IMR-90 (cell line): Measurements from ENCODE around the gene SCNN1B. TPM values are rescaled to one million over a fixed set of nuclear protein-coding genes. Genes with fewer than 3 reads are reported as not detected.

Experiments used
- ATAC-seq: fragments of 200-7000 bp; cut with Tn5 transposase; 2 replicates; pipeline ENCODE4 v1.9.1; 2020; ENCODE audit warnings: low read depth, mild to moderate bottlenecking, moderate library complexity
- BruUV-seq: library from RNA; stranded (reverse); fragments of 400-500 nt; replicated peaks from 2 replicates; lab custom pipeline; 2021; lab: Mats Ljungman, UMichigan
- CTCF ChIA-PET: fragments of 300-600 bp; formaldehyde crosslinking; extraction: SDS; loops from one replicate; lab custom pipeline; 2021; ENCODE audit warnings: antibody characterized with exemption; lab: Yijun Ruan, JAX
- POLR2A ChIA-PET: fragments of 300-600 bp; sonication (Branson Sonifier 250); formaldehyde crosslinking; loops from one replicate; lab custom pipeline; 2022; ENCODE audit warnings: antibody characterized with exemption; ENCODE audit not compliant: unreplicated experiment; lab: Charles Lee
- DNase-seq: peaks from one replicate; pipeline ENCODE4 v3.0.0; 2013
- H2AFZ ChIP-seq: replicated peaks from 2 replicates; pipeline ENCODE3; 2013; ENCODE audit warnings: low read length, mild to moderate bottlenecking; ENCODE audit not compliant: poor library complexity
- H2AK5ac ChIP-seq: 2 replicates; pipeline ENCODE4 v1.6.1; 2013; ENCODE audit warnings: low read depth, low read length, inconsistent platforms
- H2AK9ac ChIP-seq: replicated peaks from 2 replicates; pipeline ENCODE3; 2013; ENCODE audit warnings: mild to moderate bottlenecking, low read depth, low read length, moderate library complexity; ENCODE audit not compliant: poor library complexity
- H2BK120ac ChIP-seq: 2 replicates; pipeline ENCODE4 v1.6.1; 2013; ENCODE audit warnings: low read depth, low read length, inconsistent platforms
- H2BK15ac ChIP-seq: 3 replicates; pipeline ENCODE4 v1.6.1; 2013; ENCODE audit warnings: low read depth, low read length, inconsistent platforms
- H2BK20ac ChIP-seq: 2 replicates; pipeline ENCODE4 v1.6.1; 2013; ENCODE audit warnings: low read depth, mild to moderate bottlenecking, inconsistent platforms, low read length, moderate library complexity
- H2BK5ac ChIP-seq: 2 replicates; pipeline ENCODE4 v1.6.1; 2013; ENCODE audit warnings: mild to moderate bottlenecking, low read depth, low read length, inconsistent platforms; ENCODE audit not compliant: poor library complexity, severe bottlenecking
- H3K14ac ChIP-seq: replicated peaks from 2 replicates; pipeline ENCODE4 v1.6.1; 2013; ENCODE audit warnings: low read depth, low read length, inconsistent platforms
- H3K18ac ChIP-seq: 2 replicates; pipeline ENCODE4 v1.6.1; 2013; ENCODE audit warnings: low read depth, low read length, control low read depth
- H3K23ac ChIP-seq: 2 replicates; pipeline ENCODE4 v1.6.1; 2013; ENCODE audit warnings: low read depth, low read length, inconsistent platforms
- H3K27ac ChIP-seq: 2 replicates; pipeline ENCODE4 v1.5.1; 2013; ENCODE audit warnings: mild to moderate bottlenecking, control low read depth, low read length; ENCODE audit not compliant: insufficient read depth
- H3K27me3 ChIP-seq: 2 replicates; pipeline ENCODE4 v1.6.1; 2013; ENCODE audit warnings: low read length; ENCODE audit not compliant: control insufficient read depth, insufficient read depth
- H3K36me3 ChIP-seq: 2 replicates; pipeline ENCODE4 v1.6.1; 2013; ENCODE audit warnings: low read length, mixed read lengths; ENCODE audit not compliant: control insufficient read depth, insufficient read depth
- H3K4ac ChIP-seq: 2 replicates; pipeline ENCODE4 v1.6.1; 2013; ENCODE audit warnings: low read depth, low read length, inconsistent platforms
- H3K4me1 ChIP-seq: 2 replicates; pipeline ENCODE4 v1.6.1; 2013; ENCODE audit warnings: low read length, mixed read lengths; ENCODE audit not compliant: control insufficient read depth, insufficient read depth
- H3K4me2 ChIP-seq: 2 replicates; pipeline ENCODE4 v1.6.1; 2013; ENCODE audit warnings: low read depth, mild to moderate bottlenecking, control low read depth, low read length, moderate library complexity
- H3K4me3 ChIP-seq: 2 replicates; pipeline ENCODE4 v1.5.1; 2013; ENCODE audit warnings: low read depth, mild to moderate bottlenecking, control low read depth, low read length, moderate library complexity; ENCODE audit not compliant: insufficient read depth
- H3K56ac ChIP-seq: 2 replicates; pipeline ENCODE4 v1.6.1; 2013; ENCODE audit warnings: low read length, inconsistent platforms; ENCODE audit not compliant: insufficient read depth; ENCODE audit errors: extremely low read depth
- H3K79me1 ChIP-seq, 2 experiments: 2 replicates each; pipeline ENCODE4 v1.6.1; 2013; ENCODE audit warnings: low read length in 2 of 2, inconsistent platforms in 1 of 2, low read depth in 1 of 2
- H3K9ac ChIP-seq: 2 replicates; pipeline ENCODE4 v1.6.1; 2013; ENCODE audit warnings: low read depth, low read length, control low read depth
- H3K9me1 ChIP-seq: 2 replicates; pipeline ENCODE4 v1.6.1; 2013; ENCODE audit warnings: low read length, inconsistent platforms; ENCODE audit not compliant: insufficient read depth
- H3K9me3 ChIP-seq: 2 replicates; pipeline ENCODE4 v1.6.1; 2013; ENCODE audit warnings: low read length; ENCODE audit not compliant: control insufficient read depth, insufficient read depth
- H4K20me1 ChIP-seq: 2 replicates; pipeline ENCODE4 v1.6.1; 2013; ENCODE audit warnings: low read length, inconsistent platforms; ENCODE audit not compliant: insufficient read depth
- H4K5ac ChIP-seq: 2 replicates; pipeline ENCODE4 v1.6.1; 2013; ENCODE audit warnings: mild to moderate bottlenecking, low read depth, low read length, control low read depth
- H4K8ac ChIP-seq, 2 experiments: 2 replicates each; pipeline ENCODE4 v1.6.1; 2013; ENCODE audit warnings: low read depth in 2 of 2, low read length in 2 of 2, control low read depth in 1 of 2, inconsistent platforms in 1 of 2
- H4K91ac ChIP-seq: 2 replicates; pipeline ENCODE4 v1.6.1; 2013; ENCODE audit warnings: low read depth, low read length, inconsistent platforms; ENCODE audit not compliant: insufficient read depth
- BHLHE40 ChIP-seq: fragments of 150-350 bp; IDR thresholded peaks from 2 replicates; pipeline ENCODE4 v1.6.1; 2016; ENCODE audit warnings: mild to moderate bottlenecking, low read depth, low read length
- RFX5 ChIP-seq: IDR thresholded peaks from 2 replicates; pipeline ENCODE4 v1.8.0; 2012; ENCODE audit warnings: low read depth, mild to moderate bottlenecking, low read length, moderate library complexity
- whole genome bisulfite sequencing, 2 experiments: methylation state at CpG; one replicate each; pipeline versions ENCODE4 v1.1.5 to v1.1.7; 2013; ENCODE audit warnings: missing lambda C conversion rate in 2 of 2; ENCODE audit not compliant: insufficient read length in 1 of 2; ENCODE audit errors: extremely low coverage in 2 of 2; 5-methylcytosine and 5-hydroxymethylcytosine counted together
- dilution Hi-C: fragments of 300-500 bp; cut with HindIII; formaldehyde crosslinking; loops from one replicate; pipeline ENCODE4 v1.14.3; 2018; ENCODE audit warnings: low sequenced_read_pairs; ENCODE audit not compliant: unreplicated experiment
- in situ Hi-C: fragments of 300-500 bp; cut with MboI; formaldehyde crosslinking; loops from 3 replicates; pipeline ENCODE4 v1.14.3; 2019; ENCODE audit warnings: low sequenced_read_pairs, inconsistent platforms, mixed read lengths
- intact Hi-C: fragments of 100-400 bp; cut with micrococcal nuclease; formaldehyde crosslinking; loops from 2 replicates; pipeline ENCODE4 v1.10.0; 2022
- polyA plus RNA-seq, 3 experiments: library from polyadenylated mRNA; depleted of rRNA; stranded (reverse); fragments of >200 nt; gene quantifications; 2 replicates each; pipeline ENCODE4 v1.2.3, GENCODE V29; 2012; ENCODE audit warnings: low replicate concordance in 1 of 3
- total RNA-seq: library from RNA; depleted of rRNA; stranded (reverse); fragments of >200 nt; gene quantifications from 2 replicates; pipeline ENCODE4 v1.2.3, GENCODE V29; 2012

The SCNN1B gene
- total and polyA plus RNA-seq, 2 of the 4 experiments (the other 2 are of a cell fraction): not detected

DNA sequence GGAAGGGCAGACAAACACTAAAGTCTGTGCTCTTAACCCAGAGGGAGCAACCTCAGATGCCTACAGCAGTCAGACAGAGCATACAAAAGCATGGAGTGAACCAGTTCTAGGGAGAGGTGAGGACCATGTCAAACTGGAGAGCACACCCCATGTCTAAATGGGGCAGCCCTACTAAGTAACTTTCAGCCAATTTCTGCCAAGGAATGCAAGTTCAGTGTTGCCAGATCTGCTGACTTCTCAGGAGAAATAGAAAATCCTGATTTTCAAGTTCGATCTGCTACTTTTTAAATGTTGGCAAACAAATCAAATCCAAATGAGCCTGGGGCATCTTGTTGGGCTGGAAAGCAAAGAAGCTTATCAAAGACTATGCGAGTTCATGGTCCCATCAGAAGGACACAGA lies 17.5 kb upstream of the SCNN1B start:
- dilution Hi-C loops (no loop called here), in situ Hi-C loops (no loop called here), intact Hi-C loops (no loop called here)
- Histone ChIP-seq H2BK20ac (no peak overlapping the region), H3K4ac (no peak overlapping the region), H2AFZ (no peak overlapping the region), H3K9me1 (no peaks in the 10 kb centered on the region), H4K91ac (no peak overlapping the region), H2AK9ac (no peak overlapping the region), H3K27ac (no peak overlapping the region), H3K23ac (no peak overlapping the region), H3K9me3 (no peaks in the 10 kb centered on the region), H3K27me3 (no peaks in the 10 kb centered on the region; the same call in 1 of the 2 replicates), H3K79me1 (no peaks in the 10 kb centered on the region), H2BK5ac (no peak overlapping the region), H3K56ac (no peak overlapping the region), H3K4me1 (no peaks in the 10 kb centered on the region), H2BK120ac (no peak overlapping the region), H4K5ac (no peak overlapping the region), H4K20me1 (no peaks in the 10 kb centered on the region), H4K8ac (no peak overlapping the region), H3K4me2 (no peak overlapping the region), H2BK15ac (no peak overlapping the region), H3K18ac (no peak overlapping the region), H3K4me3 (no peak overlapping the region), H3K14ac (no peak overlapping the region), H2AK5ac (no peak overlapping the region), H3K9ac (no peak overlapping the region), H3K36me3 (no peaks in the 10 kb centered on the region)
- no peak for ATAC-seq
- DNase-seq: no peak
- no peak for TF ChIP-seq BHLHE40
- TF ChIP-seq RFX5: no peak
- BruUV-seq: no TSS peak
- ChIA-PET POLR2A (no interaction called here), CTCF (no interaction called here)
- WGBS, 2 experiments: 0% methylated on average over 1 of the region's 2 CpGs; no CpG with 5 or more reads in 1 of the 2 experiments
